Subcutaneous abdominal adipose tissue (tissue), 5 donors: ENCODE measurements around the gene COL17A1.

Source experiments
- H3K27ac ChIP-seq: one replicate; pipeline ENCODE4 v1.7.0; 2013; ENCODE audit warnings: low read depth, mild to moderate bottlenecking, inconsistent platforms, low read length, moderate library complexity
- H3K27me3 ChIP-seq, 5 donors: one replicate each; pipeline ENCODE4 v1.7.0; 2013; ENCODE audit warnings: low read length in 5 of 5, inconsistent platforms in 1 of 5; ENCODE audit not compliant: control insufficient read depth in 5 of 5, insufficient read depth in 4 of 5
- H3K36me3 ChIP-seq, 5 donors: one replicate each; pipeline ENCODE4 v1.7.0; 2013; ENCODE audit warnings: low read length in 5 of 5; ENCODE audit not compliant: control insufficient read depth in 5 of 5, insufficient read depth in 5 of 5
- H3K4me1 ChIP-seq, 5 donors: one replicate each; pipeline ENCODE4 v1.7.0; 2013; ENCODE audit warnings: low read length in 5 of 5, mild to moderate bottlenecking in 3 of 5, moderate library complexity in 1 of 5; ENCODE audit not compliant: control insufficient read depth in 5 of 5, insufficient read depth in 5 of 5
- H3K4me3 ChIP-seq, 5 donors: one replicate each; pipeline ENCODE4 v1.7.0; 2013; ENCODE audit warnings: low read length in 5 of 5, low read depth in 1 of 5
- H3K9ac ChIP-seq, 5 donors: one replicate each; pipeline ENCODE4 v1.7.0; 2013; ENCODE audit warnings: low read length in 5 of 5, mild to moderate bottlenecking in 4 of 5, moderate library complexity in 3 of 5
- H3K9me3 ChIP-seq, 5 donors: one replicate each; pipeline ENCODE4 v1.7.0; 2013; ENCODE audit warnings: low read length in 5 of 5; ENCODE audit not compliant: control insufficient read depth in 5 of 5
- donor health status: healthy.
- donor health status: healthy.
- donor health status: healthy.
- donor health status: healthy.
- donor health status: healthy.

Gene COL17A1

GRCh38 chr10:104013489-104013888 is 72.2 kb downstream of the COL17A1 start:
- Histone ChIP-seq H3K27ac (no peak overlapping the region), H3K4me3 (no peak overlapping the region), H3K27me3 (no peaks in the 10 kb centered on the region), H3K9ac (no peak overlapping the region), H3K36me3 (peaks cover 11 to 32% (median 24%) of the 10 kb centered on the region in 5 donors), H3K4me1 (no peaks in the 10 kb centered on the region), H3K9me3 (no peaks in the 10 kb centered on the region)

GRCh38 chr10:104011904-104012303 is 73.8 kb downstream of the COL17A1 start:
- Histone ChIP-seq H3K4me3 (no peak overlapping the region), H3K9me3 (no peaks in the 10 kb centered on the region), H3K36me3 (peaks cover 13 to 31% (median 27%) of the 10 kb centered on the region in 5 donors), H3K9ac (no peak overlapping the region), H3K27ac (no peak overlapping the region), H3K4me1 (no peaks in the 10 kb centered on the region), H3K27me3 (no peaks in the 10 kb centered on the region)

- Histone ChIP-seq H3K9ac (no peak overlapping the region), H3K4me3 (no peak overlapping the region), H3K36me3 (peaks cover 45 to 70% (median 64%) of the 10 kb centered on the region in 5 donors), H3K9me3 (no peaks in the 10 kb centered on the region), H3K27me3 (no peaks in the 10 kb centered on the region), H3K27ac (no peak overlapping the region), H3K4me1 (no peaks in the 10 kb centered on the region)
Observed at GRCh38 chr10:104005172-104005863, 80.4 kb downstream of the COL17A1 start.

GRCh38 chr10:104002911-104003310 is 82.8 kb downstream of the COL17A1 start:
- Histone ChIP-seq H3K9me3 (no peaks in the 10 kb centered on the region), H3K36me3 (peaks cover 48 to 69% (median 63%) of the 10 kb centered on the region in 5 donors)

GRCh38 chr10:103998805-103999204 is 86.9 kb downstream of the COL17A1 start:
- Histone ChIP-seq H3K27me3 (no peaks in the 10 kb centered on the region), H3K4me3 (no peak overlapping the region), H3K9me3 (no peaks in the 10 kb centered on the region), H3K4me1 (no peaks in the 10 kb centered on the region), H3K9ac (no peak overlapping the region), H3K36me3 (peaks cover 41 to 60% (median 53%) of the 10 kb centered on the region in 5 donors), H3K27ac (no peak overlapping the region)

More at GRCh38 chr10:104002911-104003310, 82.8 kb downstream of the COL17A1 start:
- Histone ChIP-seq H3K4me3 (no peak overlapping the region), H3K27ac (no peak overlapping the region), H3K27me3 (no peaks in the 10 kb centered on the region), H3K9ac (no peak overlapping the region), H3K4me1 (no peaks in the 10 kb centered on the region)

GRCh38 chr10:103995134-103995533 is 90.5 kb downstream of the COL17A1 start:
- H3K27me3 ChIP-seq = no peaks in the 10 kb centered on the region
- peaks cover 15 to 36% (median 26%) of the 10 kb centered on the region in 5 donors for H3K36me3 ChIP-seq
- no peak overlapping the region for H3K4me3 ChIP-seq
- H3K27ac ChIP-seq = no peak overlapping the region
- no peaks in the 10 kb centered on the region for H3K4me1 ChIP-seq
- H3K9ac ChIP-seq = no peak overlapping the region
- H3K9me3 ChIP-seq = no peaks in the 10 kb centered on the region

- no peak overlapping the region for H3K27ac ChIP-seq
- no peaks in the 10 kb centered on the region for H3K27me3 ChIP-seq
- peaks cover 0 to under 1% (median 0%) of the 10 kb centered on the region in 5 donors for H3K4me1 ChIP-seq
- peaks cover 3 to 15% (median 9%) of the 10 kb centered on the region in 5 donors for H3K36me3 ChIP-seq
- H3K9me3 ChIP-seq = no peaks in the 10 kb centered on the region
- H3K9ac ChIP-seq = no peak overlapping the region
- H3K4me3 ChIP-seq = no peak overlapping the region
Observed at GRCh38 chr10:103991393-103992128, 94.1 kb downstream of the COL17A1 start.

GRCh38 chr10:103990531-103990930 is 95.1 kb downstream of the COL17A1 start:
- H3K4me1 ChIP-seq = peaks cover 0 to 5% (median 2%) of the 10 kb centered on the region in 5 donors
- H3K4me3 ChIP-seq = no peak overlapping the region
- no peaks in the 10 kb centered on the region for H3K9me3 ChIP-seq
- H3K27ac ChIP-seq = no peak overlapping the region
- H3K27me3 ChIP-seq = no peaks in the 10 kb centered on the region
- peaks cover 3 to 12% (median 9%) of the 10 kb centered on the region in 5 donors for H3K36me3 ChIP-seq
- no peak overlapping the region for H3K9ac ChIP-seq

GRCh38 chr10:103990121-103990520 is 95.6 kb downstream of the COL17A1 start:
- Histone ChIP-seq H3K36me3 (peaks cover 3 to 11% (median 9%) of the 10 kb centered on the region in 5 donors), H3K9ac (no peak overlapping the region), H3K27me3 (no peaks in the 10 kb centered on the region), H3K9me3 (no peaks in the 10 kb centered on the region), H3K4me1 (peaks cover 0 to 5% (median 2%) of the 10 kb centered on the region in 5 donors), H3K27ac (no peak overlapping the region), H3K4me3 (no peak overlapping the region)

- peaks cover 0 to 18% (median 12%) of the 10 kb centered on the region in 5 donors for H3K4me1 ChIP-seq
Observed at GRCh38 chr10:103986360-103986759, 99.3 kb downstream of the COL17A1 start.

More at GRCh38 chr10:103986360-103986759, 99.3 kb downstream of the COL17A1 start:
- Histone ChIP-seq H3K4me3 (no peak overlapping the region), H3K9me3 (no peaks in the 10 kb centered on the region), H3K9ac (no peak overlapping the region), H3K27me3 (no peaks in the 10 kb centered on the region), H3K27ac (no peak overlapping the region), H3K36me3 (no peaks in the 10 kb centered on the region)
